ENCODE data around the gene SAMD3. TPM values are rescaled to one million over a fixed set of nuclear protein-coding genes. Genes with fewer than 3 reads are reported as not detected.

SAMD3 gene
- total and polyA plus RNA-seq, 8 donors: 0.19 to 5.9 (median 1.4) TPM

DNA sequence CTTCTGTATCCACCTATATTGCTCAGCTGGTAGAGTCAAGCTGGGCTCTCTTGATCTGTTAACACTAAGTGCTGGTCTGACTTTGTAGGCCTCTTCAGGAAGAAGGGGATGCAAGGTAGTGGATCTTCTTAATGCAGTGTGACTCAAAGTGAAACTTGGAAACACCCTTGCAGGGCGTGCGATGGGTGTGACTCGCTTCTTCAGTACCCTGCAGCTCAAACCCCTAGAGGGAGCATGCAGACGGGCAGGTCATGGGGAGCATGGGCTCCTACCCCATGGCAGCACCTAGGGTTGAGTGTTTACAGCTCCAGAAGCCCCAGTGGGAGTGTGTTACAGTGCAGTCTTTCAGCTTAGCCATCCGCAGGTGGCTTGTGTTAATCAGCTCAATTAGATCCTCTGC is 757 bp upstream of the SAMD3 start:
- FAIRE-seq (no peak), ATAC-seq (no peak), DNase-seq (peak in 1 of 6 donors; percentile 29)
- Histone ChIP-seq H3K27ac (no peak overlapping the region), H3K4me1 (no peaks in the 10 kb centered on the region), H3K27me3 (no peaks in the 10 kb centered on the region), H3K9me3 (no peaks in the 10 kb centered on the region), H3K4me3 (no peak overlapping the region), H3K36me3 (no peaks in the 10 kb centered on the region)
- TF ChIP-seq, protein P1, sequence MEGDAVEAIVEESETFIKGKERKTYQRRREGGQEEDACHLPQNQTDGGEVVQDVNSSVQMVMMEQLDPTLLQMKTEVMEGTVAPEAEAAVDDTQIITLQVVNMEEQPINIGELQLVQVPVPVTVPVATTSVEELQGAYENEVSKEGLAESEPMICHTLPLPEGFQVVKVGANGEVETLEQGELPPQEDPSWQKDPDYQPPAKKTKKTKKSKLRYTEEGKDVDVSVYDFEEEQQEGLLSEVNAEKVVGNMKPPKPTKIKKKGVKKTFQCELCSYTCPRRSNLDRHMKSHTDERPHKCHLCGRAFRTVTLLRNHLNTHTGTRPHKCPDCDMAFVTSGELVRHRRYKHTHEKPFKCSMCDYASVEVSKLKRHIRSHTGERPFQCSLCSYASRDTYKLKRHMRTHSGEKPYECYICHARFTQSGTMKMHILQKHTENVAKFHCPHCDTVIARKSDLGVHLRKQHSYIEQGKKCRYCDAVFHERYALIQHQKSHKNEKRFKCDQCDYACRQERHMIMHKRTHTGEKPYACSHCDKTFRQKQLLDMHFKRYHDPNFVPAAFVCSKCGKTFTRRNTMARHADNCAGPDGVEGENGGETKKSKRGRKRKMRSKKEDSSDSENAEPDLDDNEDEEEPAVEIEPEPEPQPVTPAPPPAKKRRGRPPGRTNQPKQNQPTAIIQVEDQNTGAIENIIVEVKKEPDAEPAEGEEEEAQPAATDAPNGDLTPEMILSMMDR (IDR thresholded peaks at IDR 0.05): no peak
- intact Hi-C loops (cut with DNase I): no loop called here
- WGBS, 2 donors: 72 to 83% methylated on average over 5 of the region's 5 CpGs

DNA sequence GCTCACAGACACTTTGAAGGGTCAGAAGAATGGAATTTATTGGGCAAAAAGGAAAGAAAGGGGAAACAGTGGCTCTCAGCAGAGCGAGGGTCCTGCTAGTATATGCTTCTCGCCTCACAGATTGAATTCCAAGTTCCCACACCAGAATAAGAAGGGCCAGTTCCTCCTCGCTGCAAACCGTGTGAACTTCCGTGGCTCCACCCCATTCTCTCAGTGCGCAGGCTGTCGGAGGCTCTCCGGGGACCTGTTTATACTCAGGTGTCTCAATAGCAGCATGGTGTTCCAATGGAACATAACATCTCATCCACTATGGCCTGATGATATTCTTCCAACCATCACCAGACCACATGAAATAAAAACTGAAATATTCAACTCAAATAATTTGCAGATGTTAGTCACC is 4.6 kb downstream of the SAMD3 start:
- TF ChIP-seq, protein P1 (IDR thresholded peaks at IDR 0.05): no peak
- Histone ChIP-seq H3K36me3 (no peaks in the 10 kb centered on the region), H3K27me3 (peaks cover 0 to 6% (median 0%) of the 10 kb centered on the region in 4 donors), H3K4me3 (no peak overlapping the region), H3K4me1 (no peaks in the 10 kb centered on the region), H3K9me3 (no peaks in the 10 kb centered on the region), H3K27ac (no peak overlapping the region)
- ATAC-seq (no peak), FAIRE-seq (no peak), DNase-seq (no peak)
- WGBS, 2 donors: 54 to 66% methylated on average over 8 of the region's 8 CpGs
- intact Hi-C loops (cut with DNase I): no loop called here

DNA sequence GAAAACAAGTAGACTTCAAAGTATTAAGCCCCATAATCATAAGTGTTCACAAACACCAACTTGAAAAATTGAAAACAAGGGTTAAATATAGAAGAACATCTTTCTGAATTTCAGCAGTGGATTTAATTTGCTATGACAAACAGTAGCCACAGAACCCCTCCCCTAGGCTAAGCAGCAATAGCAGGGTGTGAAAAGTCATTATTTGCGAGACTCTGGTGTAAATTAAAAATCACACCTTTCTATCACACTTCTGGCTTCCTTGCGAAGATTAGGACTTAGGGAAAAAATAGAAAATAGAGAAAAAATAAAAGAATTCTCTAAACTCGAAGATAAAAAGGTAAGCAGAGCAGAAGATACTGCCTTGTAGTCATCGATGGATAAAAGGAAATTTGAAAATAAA is 6.1 kb downstream of the SAMD3 start:
- TF ChIP-seq, protein P1 (IDR thresholded peaks at IDR 0.05): no peak
- no peak for FAIRE-seq
- H3K36me3 ChIP-seq: no peaks in the 10 kb centered on the region
- H3K4me1 ChIP-seq: no peaks in the 10 kb centered on the region
- intact Hi-C loops (cut with DNase I): no loop called here
- H3K4me3 ChIP-seq: no peak overlapping the region
- H3K9me3 ChIP-seq: no peaks in the 10 kb centered on the region
- peaks cover 0 to 6% (median 0%) of the 10 kb centered on the region in 4 donors for H3K27me3 ChIP-seq
- ATAC-seq: no peak
- no peak overlapping the region for H3K27ac ChIP-seq
- 45 to 47% methylated on average over 4 of the region's 4 CpGs for WGBS, 2 donors
- DNase-seq: no peak

DNA sequence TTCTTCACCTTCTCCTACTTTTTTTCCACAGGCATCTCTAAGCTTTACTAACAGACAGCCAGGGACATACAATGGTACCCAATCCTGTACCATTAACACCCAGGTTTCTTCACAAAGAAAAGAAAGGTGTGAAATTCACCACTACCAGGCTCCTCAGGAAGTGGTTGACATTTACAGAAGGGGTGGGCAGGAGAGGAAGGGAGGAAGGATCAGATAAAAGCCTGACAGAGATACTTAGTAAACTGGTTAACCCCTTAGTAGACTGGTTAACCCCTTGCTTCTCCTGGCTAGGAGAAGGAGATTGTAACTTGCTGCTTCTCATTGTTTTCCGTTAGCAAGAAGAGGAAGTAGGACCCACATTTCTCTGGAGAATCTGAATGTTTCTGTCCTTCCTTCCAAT is 7.2 kb downstream of the SAMD3 start:
- no peak for ATAC-seq
- TF ChIP-seq, protein P1 (IDR thresholded peaks at IDR 0.05): no peak
- intact Hi-C loops (cut with DNase I): no loop called here
- no peaks in the 10 kb centered on the region for H3K36me3 ChIP-seq
- no peaks in the 10 kb centered on the region for H3K9me3 ChIP-seq
- DNase-seq: no peak
- H3K27ac ChIP-seq: no peak overlapping the region
- WGBS, 2 donors: 23 to 26% methylated on average over 1 of the region's 1 CpG
- peaks cover 0 to 6% (median 0%) of the 10 kb centered on the region in 4 donors for H3K27me3 ChIP-seq
- no peak for FAIRE-seq
- H3K4me3 ChIP-seq: no peak overlapping the region
- H3K4me1 ChIP-seq: no peaks in the 10 kb centered on the region

DNA sequence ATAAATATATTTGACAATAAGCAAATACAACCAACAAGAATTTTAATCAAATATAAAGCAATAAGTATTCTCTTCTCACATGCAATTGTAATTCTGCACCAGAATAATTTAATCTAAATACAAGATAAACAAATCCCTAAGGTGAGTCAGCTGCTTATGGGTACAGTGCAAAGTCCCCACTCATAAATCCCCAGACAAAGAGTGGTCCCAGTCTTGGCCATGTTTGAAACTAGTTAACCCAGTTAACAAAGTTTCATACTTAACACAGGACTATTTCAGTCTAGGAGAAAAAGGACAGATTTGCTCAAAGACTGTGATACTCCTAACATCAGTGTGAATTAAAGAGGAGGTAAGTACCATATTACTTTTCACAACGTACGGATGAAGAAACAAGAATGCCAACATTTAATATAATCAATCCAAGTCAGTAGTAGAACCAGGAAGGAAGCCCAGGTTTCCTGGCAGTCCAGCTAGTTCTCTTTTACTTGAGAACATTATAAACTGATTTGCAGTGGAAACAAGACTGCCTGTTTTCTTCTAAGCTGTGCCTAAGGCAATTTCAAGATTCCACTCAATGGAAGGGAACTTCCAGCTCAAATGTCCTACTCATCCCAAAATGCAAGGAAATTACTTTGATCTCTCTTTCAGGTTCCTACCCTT is 10.4 kb downstream of the SAMD3 start:
- FAIRE-seq: no peak
- Histone ChIP-seq H3K4me3 (no peak overlapping the region), H3K27me3 (peaks cover 0 to 6% (median 0%) of the 10 kb centered on the region in 4 donors), H3K36me3 (no peaks in the 10 kb centered on the region), H3K9me3 (no peaks in the 10 kb centered on the region), H3K4me1 (no peaks in the 10 kb centered on the region), H3K27ac (no peak overlapping the region)
- TF ChIP-seq, protein P1 (IDR thresholded peaks at IDR 0.05): no peak
- intact Hi-C loops (cut with DNase I): no loop called here
- no peak for ATAC-seq
- 27 to 41% methylated on average over 2 of the region's 2 CpGs for WGBS, 2 donors
- DNase-seq: no peak
